ENCODE results near the gene BID.

Gene BID

GRCh38 chr22:17815703-17816254, 41.5 kb upstream of the BID start:
- H3K36me3 ChIP-seq (ENCODE audit: control insufficient read depth, insufficient read depth, low read length): peaks cover 26% of the 10 kb centered on the region
- DNase-seq: no peak

GRCh38 chr22:17814830-17815229, 40.6 kb upstream of the BID start:
- Histone ChIP-seq H3K27me3 (replicated peaks; ENCODE audit: control insufficient read depth, insufficient read depth, low read length, poor library complexity, severe bottlenecking) (no peaks in the 10 kb centered on the region), H3K27ac (ENCODE audit: insufficient read depth, low read length, poor library complexity, severe bottlenecking) (no peak overlapping the region), H3K4me1 (ENCODE audit: control insufficient read depth, insufficient read depth, low read length, poor library complexity, severe bottlenecking) (no peaks in the 10 kb centered on the region), H3K36me3 (ENCODE audit: control insufficient read depth, insufficient read depth, low read length) (peaks cover 26% of the 10 kb centered on the region), H3K9me3 (ENCODE audit: control insufficient read depth, low read length) (no peaks in the 10 kb centered on the region), H3K4me3 (ENCODE audit: insufficient read depth, low read depth, low read length, poor library complexity, severe bottlenecking) (no peak overlapping the region)
- no peak for DNase-seq

More at GRCh38 chr22:17815703-17816254, 41.5 kb upstream of the BID start:
- H3K27me3 ChIP-seq (replicated peaks; ENCODE audit: control insufficient read depth, insufficient read depth, low read length, poor library complexity, severe bottlenecking): no peaks in the 10 kb centered on the region
- no peak overlapping the region for H3K27ac ChIP-seq (ENCODE audit: insufficient read depth, low read length, poor library complexity, severe bottlenecking)
- H3K4me3 ChIP-seq (ENCODE audit: insufficient read depth, low read depth, low read length, poor library complexity, severe bottlenecking): no peak overlapping the region
- no peaks in the 10 kb centered on the region for H3K4me1 ChIP-seq (ENCODE audit: control insufficient read depth, insufficient read depth, low read length, poor library complexity, severe bottlenecking)
- no peaks in the 10 kb centered on the region for H3K9me3 ChIP-seq (ENCODE audit: control insufficient read depth, low read length)

GRCh38 chr22:17814084-17814483, 39.8 kb upstream of the BID start:
- Histone ChIP-seq H3K27ac (ENCODE audit: insufficient read depth, low read length, poor library complexity, severe bottlenecking) (no peak overlapping the region), H3K4me3 (ENCODE audit: insufficient read depth, low read depth, low read length, poor library complexity, severe bottlenecking) (no peak overlapping the region), H3K36me3 (ENCODE audit: control insufficient read depth, insufficient read depth, low read length) (peaks cover 22% of the 10 kb centered on the region), H3K9me3 (ENCODE audit: control insufficient read depth, low read length) (no peaks in the 10 kb centered on the region), H3K27me3 (replicated peaks; ENCODE audit: control insufficient read depth, insufficient read depth, low read length, poor library complexity, severe bottlenecking) (no peaks in the 10 kb centered on the region), H3K4me1 (ENCODE audit: control insufficient read depth, insufficient read depth, low read length, poor library complexity, severe bottlenecking) (no peaks in the 10 kb centered on the region)
- DNase-seq: no peak

- Histone ChIP-seq H3K27me3 (replicated peaks; ENCODE audit: control insufficient read depth, insufficient read depth, low read length, poor library complexity, severe bottlenecking) (no peaks in the 10 kb centered on the region), H3K27ac (ENCODE audit: insufficient read depth, low read length, poor library complexity, severe bottlenecking) (no peak overlapping the region), H3K36me3 (ENCODE audit: control insufficient read depth, insufficient read depth, low read length) (peaks cover 32% of the 10 kb centered on the region), H3K4me3 (ENCODE audit: insufficient read depth, low read depth, low read length, poor library complexity, severe bottlenecking) (no peak overlapping the region), H3K4me1 (ENCODE audit: control insufficient read depth, insufficient read depth, low read length, poor library complexity, severe bottlenecking) (no peaks in the 10 kb centered on the region), H3K9me3 (ENCODE audit: control insufficient read depth, low read length) (no peaks in the 10 kb centered on the region)
- no peak for DNase-seq
These were observed 36.9 kb upstream of the BID start for GRCh38 chr22:17811119-17811518.

GRCh38 chr22:17810570-17811116, 36.4 kb upstream of the BID start:
- H3K4me3 ChIP-seq (ENCODE audit: insufficient read depth, low read depth, low read length, poor library complexity, severe bottlenecking): no peak overlapping the region
- H3K36me3 ChIP-seq (ENCODE audit: control insufficient read depth, insufficient read depth, low read length): peaks cover 28% of the 10 kb centered on the region
- H3K27ac ChIP-seq (ENCODE audit: insufficient read depth, low read length, poor library complexity, severe bottlenecking): no peak overlapping the region
- no peaks in the 10 kb centered on the region for H3K27me3 ChIP-seq (replicated peaks; ENCODE audit: control insufficient read depth, insufficient read depth, low read length, poor library complexity, severe bottlenecking)
- H3K4me1 ChIP-seq (ENCODE audit: control insufficient read depth, insufficient read depth, low read length, poor library complexity, severe bottlenecking): no peaks in the 10 kb centered on the region
- H3K9me3 ChIP-seq (ENCODE audit: control insufficient read depth, low read length): no peaks in the 10 kb centered on the region
- DNase-seq: no peak

GRCh38 chr22:17808693-17809403, 34.6 kb upstream of the BID start:
- Histone ChIP-seq H3K36me3 (ENCODE audit: control insufficient read depth, insufficient read depth, low read length) (peaks cover 27% of the 10 kb centered on the region), H3K27me3 (replicated peaks; ENCODE audit: control insufficient read depth, insufficient read depth, low read length, poor library complexity, severe bottlenecking) (no peaks in the 10 kb centered on the region), H3K27ac (ENCODE audit: insufficient read depth, low read length, poor library complexity, severe bottlenecking) (no peak overlapping the region), H3K4me1 (ENCODE audit: control insufficient read depth, insufficient read depth, low read length, poor library complexity, severe bottlenecking) (no peaks in the 10 kb centered on the region), H3K4me3 (ENCODE audit: insufficient read depth, low read depth, low read length, poor library complexity, severe bottlenecking) (no peak overlapping the region), H3K9me3 (ENCODE audit: control insufficient read depth, low read length) (no peaks in the 10 kb centered on the region)
- no peak for DNase-seq

- DNase-seq: no peak
- no peaks in the 10 kb centered on the region for H3K27me3 ChIP-seq (replicated peaks; ENCODE audit: control insufficient read depth, insufficient read depth, low read length, poor library complexity, severe bottlenecking)
- no peak overlapping the region for H3K4me3 ChIP-seq (ENCODE audit: insufficient read depth, low read depth, low read length, poor library complexity, severe bottlenecking)
- peaks cover 27% of the 10 kb centered on the region for H3K36me3 ChIP-seq (ENCODE audit: control insufficient read depth, insufficient read depth, low read length)
- H3K4me1 ChIP-seq (ENCODE audit: control insufficient read depth, insufficient read depth, low read length, poor library complexity, severe bottlenecking): no peaks in the 10 kb centered on the region
- no peaks in the 10 kb centered on the region for H3K9me3 ChIP-seq (ENCODE audit: control insufficient read depth, low read length)
- no peak overlapping the region for H3K27ac ChIP-seq (ENCODE audit: insufficient read depth, low read length, poor library complexity, severe bottlenecking)
These were observed 33.5 kb upstream of the BID start for GRCh38 chr22:17807578-17808410.

GRCh38 chr22:17807086-17807485, 32.8 kb upstream of the BID start:
- Histone ChIP-seq H3K9me3 (ENCODE audit: control insufficient read depth, low read length) (no peaks in the 10 kb centered on the region), H3K27me3 (replicated peaks; ENCODE audit: control insufficient read depth, insufficient read depth, low read length, poor library complexity, severe bottlenecking) (no peaks in the 10 kb centered on the region), H3K4me3 (ENCODE audit: insufficient read depth, low read depth, low read length, poor library complexity, severe bottlenecking) (no peak overlapping the region), H3K36me3 (ENCODE audit: control insufficient read depth, insufficient read depth, low read length) (peaks cover 24% of the 10 kb centered on the region), H3K4me1 (ENCODE audit: control insufficient read depth, insufficient read depth, low read length, poor library complexity, severe bottlenecking) (no peaks in the 10 kb centered on the region), H3K27ac (ENCODE audit: insufficient read depth, low read length, poor library complexity, severe bottlenecking) (no peak overlapping the region)
- no peak for DNase-seq

- no peak for DNase-seq
- Histone ChIP-seq H3K36me3 (ENCODE audit: control insufficient read depth, insufficient read depth, low read length) (peaks cover 21% of the 10 kb centered on the region), H3K27me3 (replicated peaks; ENCODE audit: control insufficient read depth, insufficient read depth, low read length, poor library complexity, severe bottlenecking) (no peaks in the 10 kb centered on the region), H3K4me3 (ENCODE audit: insufficient read depth, low read depth, low read length, poor library complexity, severe bottlenecking) (no peak overlapping the region), H3K9me3 (ENCODE audit: control insufficient read depth, low read length) (no peaks in the 10 kb centered on the region), H3K4me1 (ENCODE audit: control insufficient read depth, insufficient read depth, low read length, poor library complexity, severe bottlenecking) (no peaks in the 10 kb centered on the region), H3K27ac (ENCODE audit: insufficient read depth, low read length, poor library complexity, severe bottlenecking) (no peak overlapping the region)
These were observed 32.2 kb upstream of the BID start for GRCh38 chr22:17806437-17806836.

All from effector memory CD4-positive, alpha-beta T cell (primary cell).